ENCODE data around the gene IVD. TPM values are rescaled to one million over a fixed set of nuclear protein-coding genes. Genes with fewer than 3 reads are reported as not detected.
A peak's percentile ranks its signal among the peaks of the same experiment; 100 is the strongest.

Gene IVD
- total RNA-seq, 1 experiment from 2014 or later, result 51.8 TPM

- no peak for TF ChIP-seq EZH2 (IDR thresholded peaks at IDR 0.05; ENCODE audit: borderline replicate concordance, low read depth, low read length, poor library complexity, severe bottlenecking)
- Histone ChIP-seq H3K4me3 (ENCODE audit: low read depth, low read length, poor library complexity, severe bottlenecking) (peak overlapping the region; percentile 39), H3K36me3 (ENCODE audit: insufficient read depth, low read length, poor library complexity, severe bottlenecking) (no peaks in the 10 kb centered on the region), H3K27ac (ENCODE audit: low read depth, low read length, poor library complexity, severe bottlenecking) (no peak overlapping the region), H3K27me3 (replicated peaks; ENCODE audit: insufficient read depth, low read depth, low read length, poor library complexity) (no peaks in the 10 kb centered on the region), H3K4me1 (ENCODE audit: insufficient read depth, low read length, poor library complexity, severe bottlenecking) (peaks cover 9% of the 10 kb centered on the region), H3K9me3 (ENCODE audit: low read depth, low read length, poor library complexity, severe bottlenecking) (no peaks in the 10 kb centered on the region)
- POLR2A ChIA-PET (ENCODE audit: low non-redundant PET), result no interaction called here
- BruUV-seq (replicated peaks), result no TSS peak
- no peak for DNase-seq (ENCODE audit: low spot score)
- CTCF ChIA-PET, result interaction anchor here (1.2 kb wide), 1 partner anchor 11 kb away, joined by 3 read pairs; no protein-coding TSS in a partner anchor
- intact Hi-C loops (cut with micrococcal nuclease; ENCODE audit: unreplicated experiment), result no loop called here
Observed at GRCh38 chr15:40367371-40367685, 38.3 kb upstream of the IVD start.

GRCh38 chr15:40367686-40368611 lies 37.6 kb upstream of the IVD start:
- TF ChIP-seq EZH2 (IDR thresholded peaks at IDR 0.05; ENCODE audit: borderline replicate concordance, low read depth, low read length, poor library complexity, severe bottlenecking), result no peak
- peak; percentile 93 for TF ChIP-seq CTCF (conservative IDR thresholded peaks at IDR 0.05; ENCODE audit: low read depth, low read length)
- CTCF ChIA-PET, result interaction anchor here (0.8 to 1.2 kb wide), 2 partner anchors 10 to 28 kb away, joined by 3 to 4 read pairs; partner anchors contain the start of gene CCDC9B
- intact Hi-C loops (cut with micrococcal nuclease; ENCODE audit: unreplicated experiment), result no loop called here
- peak overlapping the region; percentile 39 for H3K4me3 ChIP-seq (ENCODE audit: low read depth, low read length, poor library complexity, severe bottlenecking)
- H3K36me3 ChIP-seq (ENCODE audit: insufficient read depth, low read length, poor library complexity, severe bottlenecking), result no peaks in the 10 kb centered on the region
- POLR2A ChIA-PET (ENCODE audit: low non-redundant PET), result no interaction called here
- peak; percentile 94 for DNase-seq (ENCODE audit: low spot score)
- H3K9me3 ChIP-seq (ENCODE audit: low read depth, low read length, poor library complexity, severe bottlenecking), result no peaks in the 10 kb centered on the region
- peak overlapping the region; percentile 47 for H3K27ac ChIP-seq (ENCODE audit: low read depth, low read length, poor library complexity, severe bottlenecking)
- peaks cover 9% of the 10 kb centered on the region for H3K4me1 ChIP-seq (ENCODE audit: insufficient read depth, low read length, poor library complexity, severe bottlenecking)
- BruUV-seq (replicated peaks), result no TSS peak
- H3K27me3 ChIP-seq (replicated peaks; ENCODE audit: insufficient read depth, low read depth, low read length, poor library complexity), result no peaks in the 10 kb centered on the region

DNA sequence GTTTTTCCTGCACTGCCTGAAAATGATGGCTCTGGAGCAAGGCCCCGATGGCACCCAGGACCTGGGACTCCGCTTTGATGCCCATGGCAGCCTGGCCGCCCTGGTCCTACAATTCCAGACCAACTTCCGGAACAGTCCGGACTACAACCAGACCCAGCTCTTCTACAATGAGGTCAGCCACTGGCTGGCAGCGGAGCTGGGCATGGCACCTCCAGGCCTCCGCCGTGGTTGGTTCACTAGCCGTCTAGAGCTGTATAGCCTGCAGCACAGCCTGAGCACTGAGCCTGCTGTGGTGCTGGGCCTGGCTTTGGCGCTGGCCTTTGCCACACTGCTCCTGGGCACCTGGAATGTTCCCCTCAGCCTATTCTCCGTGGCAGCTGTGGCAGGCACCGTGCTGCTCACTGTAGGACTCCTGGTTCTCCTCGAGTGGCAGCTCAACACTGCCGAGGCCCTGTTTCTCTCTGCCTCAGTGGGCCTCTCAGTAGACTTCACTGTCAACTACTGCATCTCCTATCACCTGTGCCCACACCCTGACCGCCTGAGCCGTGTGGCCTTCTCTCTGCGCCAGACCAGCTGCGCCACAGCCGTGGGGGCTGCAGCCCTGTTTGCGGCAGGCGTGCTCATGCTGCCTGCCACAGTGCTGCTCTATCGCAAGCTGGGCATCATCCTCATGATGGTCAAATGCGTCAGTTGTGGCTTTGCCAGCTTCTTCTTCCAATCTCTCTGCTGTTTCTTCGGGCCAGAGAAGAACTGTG lies 36.7 kb upstream of the IVD start:
- Histone ChIP-seq H3K27me3 (replicated peaks; ENCODE audit: insufficient read depth, low read depth, low read length, poor library complexity) (no peaks in the 10 kb centered on the region), H3K4me1 (ENCODE audit: insufficient read depth, low read length, poor library complexity, severe bottlenecking) (peaks cover 9% of the 10 kb centered on the region), H3K27ac (ENCODE audit: low read depth, low read length, poor library complexity, severe bottlenecking) (no peak overlapping the region), H3K4me3 (ENCODE audit: low read depth, low read length, poor library complexity, severe bottlenecking) (no peak overlapping the region), H3K9me3 (ENCODE audit: low read depth, low read length, poor library complexity, severe bottlenecking) (no peaks in the 10 kb centered on the region), H3K36me3 (ENCODE audit: insufficient read depth, low read length, poor library complexity, severe bottlenecking) (no peaks in the 10 kb centered on the region)
- intact Hi-C loops (cut with micrococcal nuclease; ENCODE audit: unreplicated experiment), result no loop called here
- BruUV-seq (replicated peaks), result no TSS peak
- CTCF ChIA-PET, result interaction anchor here (0.8 to 1.2 kb wide), 2 partner anchors 9 to 29 kb away, joined by 3 to 4 read pairs; partner anchors contain the start of gene CCDC9B
- no peak for DNase-seq (ENCODE audit: low spot score)
- TF ChIP-seq CTCF (conservative IDR thresholded peaks at IDR 0.05; ENCODE audit: low read depth, low read length) (no peak), EZH2 (IDR thresholded peaks at IDR 0.05; ENCODE audit: borderline replicate concordance, low read depth, low read length, poor library complexity, severe bottlenecking) (no peak)
- POLR2A ChIA-PET (ENCODE audit: low non-redundant PET), result no interaction called here
